Activated CD4-positive, alpha-beta T cell treated with anti-CD3 and anti-CD28 coated beads, Interleukin-10, Interleukin-2, amounts not matched to agents 100 ng/mL and 50 ng/mL, durations not matched to agents 16 hours and 8 hours (primary cell): ENCODE results near the gene SPATS2L.
"Not testable (repeated sequence)": the region's sequence is repeated elsewhere in the genome, so short reads cannot be mapped to it uniquely, and the experiment has no call there.

Source experiments
- DNase-seq: peaks from one replicate; pipeline ENCODE4 v3.0.0-alpha.2; 2020

Gene SPATS2L

GRCh38 chr2:200320991-200321390 lies 14.5 kb downstream of the SPATS2L start:
- no peak for DNase-seq

GRCh38 chr2:200321780-200322534 lies 15.5 kb downstream of the SPATS2L start:
- DNase-seq, result no peak

GRCh38 chr2:200322607-200323006 lies 16.1 kb downstream of the SPATS2L start:
- DNase-seq, result no peak

GRCh38 chr2:200324362-200324761 lies 17.9 kb downstream of the SPATS2L start:
- DNase-seq, result no peak

GRCh38 chr2:200329384-200329783 lies 22.9 kb downstream of the SPATS2L start:
- no peak for DNase-seq

- DNase-seq, result no peak
These were observed 23.3 kb downstream of the SPATS2L start for GRCh38 chr2:200329798-200330197.

GRCh38 chr2:200330351-200331060 lies 24.0 kb downstream of the SPATS2L start:
- DNase-seq, result no peak

GRCh38 chr2:200331061-200331400 lies 24.5 kb downstream of the SPATS2L start:
- no peak for DNase-seq

- no peak for DNase-seq
These were observed 29.2 kb downstream of the SPATS2L start for GRCh38 chr2:200335657-200336056.

GRCh38 chr2:200336980-200337615 lies 30.6 kb downstream of the SPATS2L start:
- DNase-seq, result no peak

GRCh38 chr2:200337621-200338020 lies 31.1 kb downstream of the SPATS2L start:
- no peak for DNase-seq

- no peak for DNase-seq
These were observed 32.2 kb downstream of the SPATS2L start for GRCh38 chr2:200338692-200339091.

GRCh38 chr2:200340508-200341224 lies 34.2 kb downstream of the SPATS2L start:
- DNase-seq, result no peak

- DNase-seq, result peak; percentile 55
These were observed 34.9 kb downstream of the SPATS2L start for GRCh38 chr2:200341376-200341775.

GRCh38 chr2:200342235-200342634 lies 35.7 kb downstream of the SPATS2L start:
- DNase-seq, result no peak

- DNase-seq, result no peak
These were observed 36.2 kb downstream of the SPATS2L start for GRCh38 chr2:200342654-200343053.

- not testable (repeated sequence) for DNase-seq
These were observed 37.7 kb downstream of the SPATS2L start for GRCh38 chr2:200344202-200344601.

GRCh38 chr2:200345975-200346374 lies 39.5 kb downstream of the SPATS2L start:
- no peak for DNase-seq

GRCh38 chr2:200347301-200347700 lies 40.8 kb downstream of the SPATS2L start:
- no peak for DNase-seq

- DNase-seq, result no peak
These were observed 42.5 kb downstream of the SPATS2L start for GRCh38 chr2:200348897-200349563.

- no peak for DNase-seq
These were observed 43.4 kb downstream of the SPATS2L start for GRCh38 chr2:200349868-200350267.

- DNase-seq, result no peak
These were observed 44.4 kb downstream of the SPATS2L start for GRCh38 chr2:200350850-200351285.

- no peak for DNase-seq
These were observed 45.3 kb downstream of the SPATS2L start for GRCh38 chr2:200351815-200352214.
